ENCODE measurements around the gene TOR1B. TPM values are rescaled to one million over a fixed set of nuclear protein-coding genes. Genes with fewer than 3 reads are reported as not detected.

TOR1B gene
- total RNA-seq, 6 experiments from 2014 or later, result 31.6 to 43.1 (median 36.1) TPM

DNA sequence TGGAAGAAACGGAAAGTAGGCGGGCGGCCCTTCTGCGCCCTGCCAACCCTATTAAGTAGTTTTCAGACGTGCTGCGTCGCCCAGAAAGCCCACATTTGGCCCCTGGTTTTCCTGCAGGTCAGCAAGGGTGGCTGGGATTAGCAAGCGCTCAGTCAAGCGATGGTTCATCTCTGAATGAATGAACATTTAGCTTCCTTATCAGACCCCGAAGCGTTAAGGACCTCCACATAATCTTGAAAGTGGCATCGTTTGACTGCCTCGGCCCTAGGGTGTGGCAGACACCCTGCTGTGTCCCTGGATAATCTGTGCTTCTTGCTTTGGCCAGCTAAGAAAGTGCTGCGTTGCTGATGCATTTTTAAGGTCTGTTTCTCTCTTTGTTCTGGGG is 684 bp downstream of the TOR1B start:
- H3K4me1 Mint-ChIP-seq (ENCODE audit: low read depth), result peaks cover 15% of the 10 kb centered on the region
- H3K27me3 Mint-ChIP-seq (ENCODE audit: insufficient read depth), result peaks cover 5% of the 10 kb centered on the region
- peaks cover 17% of the 10 kb centered on the region for H3K36me3 Mint-ChIP-seq (ENCODE audit: low read depth)
- no peaks in the 10 kb centered on the region for H3K9me3 Mint-ChIP-seq
- H3K4me3 Mint-ChIP-seq, result peak overlapping the region; percentile 92
- DNase-seq, result no peak
- H3K27ac Mint-ChIP-seq, result peak overlapping the region; percentile 55
- TF ChIP-seq, protein P1, sequence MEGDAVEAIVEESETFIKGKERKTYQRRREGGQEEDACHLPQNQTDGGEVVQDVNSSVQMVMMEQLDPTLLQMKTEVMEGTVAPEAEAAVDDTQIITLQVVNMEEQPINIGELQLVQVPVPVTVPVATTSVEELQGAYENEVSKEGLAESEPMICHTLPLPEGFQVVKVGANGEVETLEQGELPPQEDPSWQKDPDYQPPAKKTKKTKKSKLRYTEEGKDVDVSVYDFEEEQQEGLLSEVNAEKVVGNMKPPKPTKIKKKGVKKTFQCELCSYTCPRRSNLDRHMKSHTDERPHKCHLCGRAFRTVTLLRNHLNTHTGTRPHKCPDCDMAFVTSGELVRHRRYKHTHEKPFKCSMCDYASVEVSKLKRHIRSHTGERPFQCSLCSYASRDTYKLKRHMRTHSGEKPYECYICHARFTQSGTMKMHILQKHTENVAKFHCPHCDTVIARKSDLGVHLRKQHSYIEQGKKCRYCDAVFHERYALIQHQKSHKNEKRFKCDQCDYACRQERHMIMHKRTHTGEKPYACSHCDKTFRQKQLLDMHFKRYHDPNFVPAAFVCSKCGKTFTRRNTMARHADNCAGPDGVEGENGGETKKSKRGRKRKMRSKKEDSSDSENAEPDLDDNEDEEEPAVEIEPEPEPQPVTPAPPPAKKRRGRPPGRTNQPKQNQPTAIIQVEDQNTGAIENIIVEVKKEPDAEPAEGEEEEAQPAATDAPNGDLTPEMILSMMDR (IDR thresholded peaks at IDR 0.05), result no peak

DNA sequence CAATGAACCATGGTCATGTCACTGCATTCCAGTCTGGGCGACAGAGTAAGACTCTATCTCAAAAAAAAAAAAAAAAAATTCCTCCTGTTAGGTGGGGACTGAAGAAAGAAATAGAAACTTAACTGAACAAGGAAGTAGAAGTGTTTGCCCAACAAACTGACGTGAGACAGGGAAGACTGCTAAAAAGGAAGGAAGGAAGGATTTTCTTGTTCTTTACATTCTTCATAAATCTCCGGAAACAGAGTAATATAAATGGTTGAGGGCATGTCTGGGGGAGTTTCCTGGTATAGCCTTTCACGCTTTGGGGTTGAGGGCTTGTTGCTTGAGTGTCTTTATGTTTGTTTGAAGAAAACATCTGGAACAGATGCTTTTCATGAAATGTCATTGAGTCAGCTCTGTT is 3.1 kb downstream of the TOR1B start:
- TF ChIP-seq, protein P1 (IDR thresholded peaks at IDR 0.05), result no peak
- H3K4me3 Mint-ChIP-seq, result no peak overlapping the region
- H3K27ac Mint-ChIP-seq, result no peak overlapping the region
- no peak for DNase-seq
- H3K27me3 Mint-ChIP-seq (ENCODE audit: insufficient read depth), result peaks cover 2% of the 10 kb centered on the region; the same call in 1 of the 2 replicates
- H3K4me1 Mint-ChIP-seq (ENCODE audit: low read depth), result peaks cover 15% of the 10 kb centered on the region
- peaks cover 22% of the 10 kb centered on the region for H3K36me3 Mint-ChIP-seq (ENCODE audit: low read depth)
- no peaks in the 10 kb centered on the region for H3K9me3 Mint-ChIP-seq

DNA sequence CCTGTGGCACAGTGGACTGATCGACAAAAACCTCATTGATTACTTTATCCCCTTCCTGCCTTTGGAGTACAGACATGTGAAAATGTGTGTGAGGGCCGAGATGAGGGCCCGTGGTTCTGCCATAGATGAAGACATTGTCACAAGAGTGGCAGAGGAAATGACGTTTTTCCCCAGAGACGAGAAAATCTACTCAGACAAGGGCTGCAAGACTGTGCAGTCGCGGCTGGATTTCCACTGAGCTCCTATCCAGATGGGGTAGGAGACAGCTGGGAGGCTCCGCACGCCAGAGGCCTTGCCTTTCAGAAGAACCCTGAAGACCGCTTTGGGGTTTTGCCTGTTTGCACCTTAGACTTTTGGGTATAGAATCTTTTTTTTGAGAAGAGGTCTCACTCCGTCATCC is 6.4 kb downstream of the TOR1B start:
- H3K4me3 Mint-ChIP-seq, result no peak overlapping the region
- peaks cover 7% of the 10 kb centered on the region for H3K27me3 Mint-ChIP-seq (ENCODE audit: insufficient read depth)
- H3K9me3 Mint-ChIP-seq, result no peaks in the 10 kb centered on the region
- H3K36me3 Mint-ChIP-seq (ENCODE audit: low read depth), result peaks cover 26% of the 10 kb centered on the region
- DNase-seq, result no peak
- H3K27ac Mint-ChIP-seq, result no peak overlapping the region
- peaks cover 9% of the 10 kb centered on the region for H3K4me1 Mint-ChIP-seq (ENCODE audit: low read depth)
- TF ChIP-seq, protein P1 (IDR thresholded peaks at IDR 0.05), result no peak

DNA sequence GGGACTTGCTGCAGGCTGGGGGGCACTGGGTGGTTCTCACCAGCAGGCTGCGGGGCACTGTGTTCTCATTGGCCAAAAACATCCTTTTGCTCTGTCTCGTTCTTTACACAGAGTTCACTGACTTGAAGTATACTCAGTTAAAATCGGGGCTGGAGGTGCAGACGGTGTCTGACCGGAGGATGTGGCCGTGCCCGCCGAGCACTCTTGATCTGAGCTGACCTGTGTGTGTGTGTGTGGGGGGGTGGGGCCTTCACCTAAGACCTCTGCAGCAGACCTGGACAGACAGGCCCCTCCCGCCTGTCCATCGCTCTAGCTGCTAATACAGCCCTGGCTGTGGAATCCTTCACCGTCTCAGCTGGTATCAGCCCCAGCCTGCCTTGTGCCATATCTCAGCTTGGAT is 7.1 kb downstream of the TOR1B start:
- DNase-seq, result no peak
- H3K4me3 Mint-ChIP-seq, result no peak overlapping the region
- peaks cover 7% of the 10 kb centered on the region for H3K27me3 Mint-ChIP-seq (ENCODE audit: insufficient read depth)
- peaks cover 28% of the 10 kb centered on the region for H3K36me3 Mint-ChIP-seq (ENCODE audit: low read depth)
- TF ChIP-seq, protein P1 (IDR thresholded peaks at IDR 0.05), result no peak
- H3K4me1 Mint-ChIP-seq (ENCODE audit: low read depth), result peaks cover 8% of the 10 kb centered on the region; the same call in 1 of the 2 replicates
- no peak overlapping the region for H3K27ac Mint-ChIP-seq
- no peaks in the 10 kb centered on the region for H3K9me3 Mint-ChIP-seq

DNA sequence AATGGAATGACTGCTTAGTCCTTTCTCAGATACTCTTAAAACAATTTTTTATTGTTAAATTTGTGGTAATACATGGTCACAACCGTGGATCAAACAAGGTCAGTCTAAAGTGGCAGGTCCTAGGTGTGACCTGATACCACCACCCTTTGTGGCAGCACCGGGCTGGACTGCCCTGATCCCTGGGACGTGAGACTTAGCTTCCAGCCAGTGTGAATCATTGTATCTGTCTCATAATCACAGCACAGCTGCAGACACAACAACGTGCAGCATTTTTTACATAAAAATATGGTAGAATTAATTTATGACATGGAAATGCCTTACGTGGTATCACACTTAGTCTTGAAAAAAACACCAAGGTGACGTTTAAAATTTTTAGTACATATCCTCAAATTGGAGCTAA is 7.8 kb downstream of the TOR1B start:
- TF ChIP-seq, protein P1 (IDR thresholded peaks at IDR 0.05), result no peak
- Mint-ChIP-seq H3K27me3 (ENCODE audit: insufficient read depth) (peaks cover 7% of the 10 kb centered on the region), H3K36me3 (ENCODE audit: low read depth) (peaks cover 31% of the 10 kb centered on the region), H3K4me1 (ENCODE audit: low read depth) (peaks cover 7% of the 10 kb centered on the region; the same call in 1 of the 2 replicates), H3K9me3 (no peaks in the 10 kb centered on the region), H3K4me3 (no peak overlapping the region), H3K27ac (no peak overlapping the region)
- no peak for DNase-seq

DNA sequence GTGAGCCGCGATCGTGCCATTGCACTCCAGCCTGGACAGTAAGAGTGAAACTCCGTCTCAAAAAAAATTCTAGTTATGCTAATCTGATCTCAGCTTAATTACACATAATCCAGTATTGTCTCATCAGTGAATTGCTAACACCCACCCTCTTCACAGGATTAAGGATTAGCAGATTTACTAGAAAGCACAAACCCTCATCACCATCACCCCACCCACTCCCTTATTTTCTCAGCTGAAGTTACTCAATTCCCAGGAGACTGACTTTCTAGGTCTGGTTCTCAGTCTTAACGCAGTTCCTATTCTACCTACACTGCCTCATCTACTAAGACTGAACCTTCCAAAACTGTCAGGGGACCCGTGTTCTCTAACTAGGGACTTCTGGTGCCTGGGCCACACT is 9.0 kb downstream of the TOR1B start:
- peaks cover 7% of the 10 kb centered on the region for H3K27me3 Mint-ChIP-seq (ENCODE audit: insufficient read depth)
- peaks cover 32% of the 10 kb centered on the region; the same call in 1 of the 2 replicates for H3K36me3 Mint-ChIP-seq (ENCODE audit: low read depth)
- no peak for DNase-seq
- H3K4me1 Mint-ChIP-seq (ENCODE audit: low read depth), result no peaks in the 10 kb centered on the region
- no peak overlapping the region for H3K4me3 Mint-ChIP-seq
- H3K27ac Mint-ChIP-seq, result no peak overlapping the region
- TF ChIP-seq, protein P1 (IDR thresholded peaks at IDR 0.05), result no peak
- H3K9me3 Mint-ChIP-seq, result no peaks in the 10 kb centered on the region

Measured in HFFc6 (cell line).